Measurements from ENCODE around the gene ATG4A. TPM values are rescaled to one million over a fixed set of nuclear protein-coding genes. Genes with fewer than 3 reads are reported as not detected.

ATG4A gene
- total RNA-seq, 4 donors from 2014 or later = 5.9 to 18.0 (median 11.8) TPM

- DNase-seq = no peak
- TF ChIP-seq POLR2A (IDR thresholded peaks at IDR 0.05) = no peak
- no peak for TF ChIP-seq CTCF (IDR thresholded peaks at IDR 0.05)
- H3K27ac ChIP-seq = no peak overlapping the region
- 46 to 47% methylated on average over 2 to 3 of the region's 3 CpGs for WGBS, 2 donors
- H3K4me1 ChIP-seq = peaks cover 0 to 9% (median 4%) of the 10 kb centered on the region in 3 donors
- H3K27me3 ChIP-seq = no peaks in the 10 kb centered on the region
- intact Hi-C loops (cut with DNase I) = no loop called here
- no peak overlapping the region for H3K4me3 ChIP-seq
- no peaks in the 10 kb centered on the region for H3K9me3 ChIP-seq
- H3K36me3 ChIP-seq = no peaks in the 10 kb centered on the region
Measured at GRCh38 chrX:108117988-108118387, 26.4 kb downstream of the ATG4A start.

DNA sequence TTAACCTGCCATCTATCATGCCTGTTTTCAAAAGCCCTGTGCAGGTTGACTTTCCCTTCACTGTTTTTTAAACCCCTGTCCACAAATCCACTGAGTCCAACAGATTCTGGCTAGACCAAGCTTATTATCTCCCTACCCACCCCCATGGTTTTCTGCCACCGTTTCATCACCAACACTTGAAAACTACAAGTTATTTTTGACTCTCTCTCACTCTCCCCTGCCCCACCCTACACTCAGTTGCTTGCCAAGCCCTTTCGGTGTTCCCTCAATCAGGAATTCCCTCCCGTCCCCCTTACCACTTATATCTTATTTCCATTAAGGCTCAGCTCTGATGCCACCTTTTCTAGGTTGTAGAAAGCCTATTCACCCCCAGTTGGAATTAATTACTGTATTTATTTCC lies 29.7 kb downstream of the ATG4A start:
- DNase-seq = no peak
- 30 to 39% methylated on average over 3 of the region's 3 CpGs for WGBS, 2 donors
- Histone ChIP-seq H3K36me3 (peaks cover 0 to under 1% (median 0%) of the 10 kb centered on the region in 3 donors), H3K9me3 (no peaks in the 10 kb centered on the region), H3K27me3 (no peaks in the 10 kb centered on the region), H3K27ac (no peak overlapping the region), H3K4me1 (peaks cover 0 to 11% (median 4%) of the 10 kb centered on the region in 3 donors), H3K4me3 (no peak overlapping the region)
- TF ChIP-seq POLR2A (IDR thresholded peaks at IDR 0.05) = no peak
- no peak for TF ChIP-seq CTCF (IDR thresholded peaks at IDR 0.05)
- intact Hi-C loops (cut with DNase I) = no loop called here

GRCh38 chrX:108122748-108123147 lies 31.2 kb downstream of the ATG4A start:
- WGBS, 2 donors = 49% methylated on average over 2 of the region's 2 CpGs; no CpG with 5 or more reads in 1 of the 2 donors
- H3K4me3 ChIP-seq = no peak overlapping the region
- no peaks in the 10 kb centered on the region for H3K27me3 ChIP-seq
- no peak overlapping the region for H3K27ac ChIP-seq
- H3K9me3 ChIP-seq = no peaks in the 10 kb centered on the region
- H3K36me3 ChIP-seq = peaks cover 0 to 13% (median 0%) of the 10 kb centered on the region in 3 donors
- peaks cover 0 to 11% (median 4%) of the 10 kb centered on the region in 3 donors for H3K4me1 ChIP-seq
- TF ChIP-seq CTCF (IDR thresholded peaks at IDR 0.05) (no peak), POLR2A (IDR thresholded peaks at IDR 0.05) (no peak)
- no peak for DNase-seq
- intact Hi-C loops (cut with DNase I) = no loop called here

GRCh38 chrX:108123591-108124366 lies 32.2 kb downstream of the ATG4A start:
- Histone ChIP-seq H3K27me3 (no peaks in the 10 kb centered on the region), H3K36me3 (peaks cover 0 to 13% (median 0%) of the 10 kb centered on the region in 3 donors), H3K9me3 (no peaks in the 10 kb centered on the region), H3K27ac (no peak overlapping the region), H3K4me1 (peaks cover 0 to 11% (median 4%) of the 10 kb centered on the region in 3 donors), H3K4me3 (no peak overlapping the region)
- WGBS, 2 donors = 80% methylated on average over 3 of the region's 3 CpGs; no CpG with 5 or more reads in 1 of the 2 donors
- DNase-seq = no peak
- intact Hi-C loops (cut with DNase I) = no loop called here
- no peak for TF ChIP-seq CTCF (IDR thresholded peaks at IDR 0.05)

DNA sequence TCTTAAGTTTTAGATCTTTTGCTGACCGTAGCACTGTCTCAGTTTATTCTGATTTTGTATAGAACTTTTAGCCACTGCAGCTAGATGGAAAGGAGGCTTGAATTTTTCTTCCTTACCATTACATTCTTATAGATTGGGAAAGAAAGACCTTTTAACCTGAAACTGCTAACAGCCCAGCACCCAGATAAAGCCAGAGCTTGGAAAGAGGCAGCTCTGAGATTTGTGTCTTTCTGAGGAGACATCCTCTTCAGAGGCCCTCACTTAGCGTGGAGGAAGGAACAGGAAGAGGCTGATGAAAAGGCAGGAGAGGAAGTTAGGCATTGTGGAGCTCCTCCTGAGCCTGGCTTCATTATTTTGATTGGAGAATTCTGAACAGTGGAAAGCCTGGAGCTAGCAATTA lies 35.1 kb downstream of the ATG4A start:
- WGBS, 2 donors = 61 to 92% methylated on average over 2 of the region's 2 CpGs
- H3K36me3 ChIP-seq = peaks cover 0 to 18% (median 0%) of the 10 kb centered on the region in 3 donors
- no peak overlapping the region for H3K4me3 ChIP-seq
- H3K27ac ChIP-seq = no peak overlapping the region
- no peaks in the 10 kb centered on the region for H3K27me3 ChIP-seq
- peaks cover 0 to 11% (median 4%) of the 10 kb centered on the region in 3 donors for H3K4me1 ChIP-seq
- DNase-seq = no peak
- TF ChIP-seq CTCF (IDR thresholded peaks at IDR 0.05) = no peak
- TF ChIP-seq POLR2A (IDR thresholded peaks at IDR 0.05) = no peak
- no peaks in the 10 kb centered on the region for H3K9me3 ChIP-seq
- intact Hi-C loops (cut with DNase I) = no loop called here

Measured in esophagus squamous epithelium (tissue), 5 donors.